GM18526 (cell line): ENCODE data around the gene CELA2A.
A peak's percentile ranks its signal among the peaks of the same experiment; 100 is the strongest.

Experiments used
- POLR2A ChIP-seq: IDR thresholded peaks from 3 replicates; pipeline ENCODE4 v1.6.1; 2011; ENCODE audit not compliant: insufficient read length; ENCODE audit errors: extremely low read depth

Gene CELA2A

DNA sequence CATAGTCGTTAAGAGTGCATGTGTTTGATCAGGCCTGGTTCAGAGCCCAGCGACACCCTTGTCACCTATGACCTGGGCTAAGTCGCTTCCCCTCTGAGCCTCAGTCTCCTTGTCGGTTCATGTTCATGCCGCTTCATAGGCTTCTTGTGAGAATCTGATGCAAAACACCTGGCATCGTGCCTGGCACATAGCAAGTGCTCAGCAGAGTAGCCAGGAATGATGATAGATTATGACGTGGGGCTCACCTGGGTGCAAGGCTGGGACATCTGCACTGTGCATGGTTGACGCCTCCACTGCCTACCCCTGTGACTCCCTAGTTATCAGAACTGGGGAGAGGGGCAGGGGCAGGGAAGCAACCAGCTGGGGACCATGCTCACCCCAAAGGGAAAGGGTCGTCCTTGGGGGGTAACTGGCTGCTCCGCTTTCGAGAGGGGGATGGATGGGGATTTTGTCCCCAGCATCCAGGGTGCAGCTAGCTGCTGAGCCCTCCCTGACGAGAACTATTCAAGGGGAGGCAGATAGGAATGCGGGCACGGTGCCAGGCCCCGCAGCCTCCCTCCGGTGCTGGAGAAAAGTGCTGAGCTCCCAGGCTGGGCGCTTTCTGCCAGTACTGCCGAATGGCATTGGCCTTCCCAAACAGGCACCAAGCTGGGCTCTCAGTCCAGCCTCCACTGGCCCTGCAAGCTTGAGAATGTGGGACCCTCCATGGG is 37.6 kb upstream of the CELA2A start:
- TF ChIP-seq POLR2A = no peak

DNA sequence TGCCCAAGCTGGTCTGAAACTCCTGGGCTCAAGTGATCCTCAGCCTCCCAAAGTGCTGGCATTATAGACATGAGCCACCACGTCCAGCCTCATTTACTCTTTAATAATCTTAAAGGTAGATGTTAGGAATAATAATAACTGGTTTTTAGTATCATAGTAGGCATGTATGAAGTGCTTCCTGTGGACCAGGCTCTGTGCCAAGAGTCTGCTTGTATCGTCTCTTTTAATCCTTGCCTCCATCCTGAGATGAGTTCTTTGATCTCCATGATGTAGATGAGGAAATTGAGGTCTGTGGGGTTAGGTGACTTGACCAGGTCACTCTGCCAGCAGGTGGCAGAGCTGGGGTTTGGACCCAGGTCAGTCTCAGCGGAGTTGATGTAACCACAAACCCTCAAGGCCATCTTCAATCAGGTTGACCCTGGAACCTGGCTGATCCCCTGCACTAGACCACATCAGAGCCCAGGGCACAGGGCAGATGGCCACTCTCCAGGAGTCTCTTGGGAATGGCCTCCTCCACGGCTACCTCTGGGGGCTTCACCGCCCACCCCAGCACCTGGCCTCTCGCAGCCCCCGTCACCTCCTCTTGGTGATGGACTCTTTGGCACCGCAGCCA is 35.6 kb upstream of the CELA2A start:
- TF ChIP-seq POLR2A = no peak

DNA sequence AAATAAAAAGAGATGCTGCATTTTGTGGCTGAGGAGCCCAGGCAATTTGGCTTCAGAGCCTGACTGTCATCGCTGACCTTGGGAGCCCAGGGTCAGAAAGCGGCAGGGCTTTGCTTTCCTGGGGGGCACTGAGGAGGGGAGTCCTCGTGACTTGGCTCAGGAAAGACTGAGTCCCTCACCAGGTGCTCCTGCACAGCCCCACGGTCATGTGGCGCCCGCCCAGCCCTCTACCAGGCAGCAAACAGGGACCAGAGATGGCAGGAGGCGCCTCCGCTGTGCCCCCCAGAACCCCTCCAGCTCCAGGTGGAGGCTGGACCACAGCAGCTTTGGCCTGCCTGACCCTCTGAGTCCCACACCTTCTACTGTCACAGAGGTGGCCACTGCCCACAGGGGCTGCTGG is 33.7 kb upstream of the CELA2A start:
- TF ChIP-seq POLR2A = no peak

DNA sequence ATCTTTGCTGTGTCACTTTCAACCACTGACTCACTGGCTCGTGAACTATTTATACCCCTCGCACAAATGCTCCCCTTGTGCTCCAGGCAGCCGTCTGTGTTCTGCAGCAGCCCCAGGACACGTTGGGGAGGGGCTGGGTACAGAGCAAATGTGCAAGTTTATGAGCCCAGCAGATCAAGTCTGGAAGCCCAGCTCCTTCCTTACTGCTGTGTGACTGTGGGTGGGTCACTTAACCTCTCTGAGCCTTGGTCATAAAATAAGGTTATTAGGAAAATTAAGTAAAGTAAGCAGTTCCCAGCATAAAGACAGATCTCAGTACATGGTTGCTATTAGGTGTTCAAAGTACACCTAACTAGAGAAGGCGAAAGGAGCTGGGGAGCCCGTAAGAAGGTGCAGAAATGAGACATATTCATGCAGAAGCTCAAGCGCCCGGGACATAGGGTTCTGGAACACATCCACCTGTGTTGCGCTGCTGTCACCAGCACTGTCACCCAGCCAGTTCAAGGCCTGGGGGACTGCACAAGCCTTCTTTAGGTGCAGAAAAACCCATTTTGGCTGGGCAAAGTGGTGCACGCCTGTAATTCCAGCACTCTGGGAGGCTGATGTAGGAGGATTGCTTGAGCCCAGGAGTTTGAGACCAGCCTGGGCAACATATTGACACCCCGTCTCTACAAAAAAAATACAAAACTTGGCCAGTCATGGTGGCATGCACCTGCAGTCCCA is 33.0 kb upstream of the CELA2A start:
- no peak for TF ChIP-seq POLR2A

DNA sequence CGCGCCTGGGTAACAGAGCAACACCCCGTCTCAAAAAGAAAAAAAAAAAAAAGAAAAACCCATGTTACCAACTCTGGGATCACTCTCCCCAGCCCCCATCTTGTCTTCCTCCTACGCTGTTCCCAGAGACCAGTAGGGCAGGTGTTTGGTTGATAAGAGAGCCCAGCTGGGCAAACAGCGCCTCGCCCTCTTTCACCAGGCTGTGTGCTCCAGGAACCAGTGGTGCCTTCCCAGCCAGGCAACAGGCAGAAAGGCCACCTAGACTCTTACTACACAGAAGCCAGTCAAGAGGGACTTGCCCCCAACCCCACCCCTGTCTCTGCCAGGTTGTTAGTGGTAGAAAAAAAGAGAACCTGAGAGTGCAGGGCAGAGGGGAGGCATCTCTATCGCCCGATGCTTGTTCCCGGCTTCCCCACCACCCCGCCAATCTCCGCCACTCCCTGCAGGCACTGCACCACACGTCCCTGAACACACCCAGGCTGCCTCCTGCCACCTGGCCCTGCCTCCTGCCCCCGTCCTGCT is 32.3 kb upstream of the CELA2A start:
- no peak for TF ChIP-seq POLR2A

DNA sequence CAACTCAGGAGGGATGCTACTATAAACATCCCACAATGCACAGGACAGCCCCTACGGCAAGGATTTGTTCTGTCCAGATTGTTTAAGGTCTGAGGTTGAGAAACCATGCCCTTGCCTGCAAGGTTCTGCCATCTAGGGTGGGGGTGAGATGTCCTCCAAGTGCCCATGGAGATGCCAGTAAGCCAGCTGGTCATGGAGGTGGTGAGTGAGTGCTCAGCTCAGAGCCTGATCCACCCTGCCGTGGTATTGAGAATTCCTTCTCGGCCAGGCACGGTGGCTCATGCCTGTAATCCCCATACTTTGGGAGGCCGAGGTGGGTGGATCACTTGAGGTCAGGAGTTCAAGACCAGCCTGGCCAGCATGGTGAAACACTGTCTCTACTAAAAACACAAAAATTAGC is 31.6 kb upstream of the CELA2A start:
- TF ChIP-seq POLR2A = no peak

DNA sequence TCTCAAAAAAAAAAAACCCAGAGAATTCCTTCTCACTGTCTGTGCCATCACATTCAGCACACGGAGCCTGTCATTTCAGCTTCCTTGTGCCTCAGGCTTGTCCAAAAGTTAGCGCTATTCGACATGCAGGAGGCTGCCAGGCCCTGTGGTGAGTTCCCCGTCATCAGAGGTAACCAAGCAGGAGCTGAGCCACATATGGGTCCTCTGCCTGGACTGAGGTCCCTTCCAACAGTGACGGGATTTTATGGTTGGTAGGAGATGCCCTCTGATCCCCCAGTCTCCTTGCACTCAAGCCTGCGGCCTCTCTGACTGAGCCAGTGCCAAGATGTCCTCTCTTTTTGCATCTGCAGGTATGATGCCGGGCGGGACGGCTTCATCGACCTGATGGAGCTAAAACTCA is 31.0 kb upstream of the CELA2A start:
- TF ChIP-seq POLR2A = no peak

DNA sequence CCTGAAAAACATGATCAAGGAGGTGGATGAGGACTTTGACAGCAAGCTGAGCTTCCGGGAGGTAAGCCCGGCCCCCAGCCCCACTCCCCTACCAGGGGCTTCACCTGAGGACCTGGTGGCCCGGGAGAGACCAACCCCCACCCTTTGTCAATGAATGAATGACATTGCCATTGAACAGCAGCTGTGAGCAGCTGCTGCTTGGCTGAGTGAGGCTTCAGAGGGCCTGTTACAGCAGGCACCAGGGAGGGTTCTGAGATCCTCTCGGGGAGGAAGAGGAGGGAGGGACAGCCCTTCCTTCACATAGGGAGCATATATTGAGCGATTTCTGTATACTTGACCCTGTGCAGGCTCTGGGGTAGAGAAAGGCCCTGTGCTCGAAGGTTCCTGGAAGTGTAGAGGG is 30.6 kb upstream of the CELA2A start:
- no peak for TF ChIP-seq POLR2A

DNA sequence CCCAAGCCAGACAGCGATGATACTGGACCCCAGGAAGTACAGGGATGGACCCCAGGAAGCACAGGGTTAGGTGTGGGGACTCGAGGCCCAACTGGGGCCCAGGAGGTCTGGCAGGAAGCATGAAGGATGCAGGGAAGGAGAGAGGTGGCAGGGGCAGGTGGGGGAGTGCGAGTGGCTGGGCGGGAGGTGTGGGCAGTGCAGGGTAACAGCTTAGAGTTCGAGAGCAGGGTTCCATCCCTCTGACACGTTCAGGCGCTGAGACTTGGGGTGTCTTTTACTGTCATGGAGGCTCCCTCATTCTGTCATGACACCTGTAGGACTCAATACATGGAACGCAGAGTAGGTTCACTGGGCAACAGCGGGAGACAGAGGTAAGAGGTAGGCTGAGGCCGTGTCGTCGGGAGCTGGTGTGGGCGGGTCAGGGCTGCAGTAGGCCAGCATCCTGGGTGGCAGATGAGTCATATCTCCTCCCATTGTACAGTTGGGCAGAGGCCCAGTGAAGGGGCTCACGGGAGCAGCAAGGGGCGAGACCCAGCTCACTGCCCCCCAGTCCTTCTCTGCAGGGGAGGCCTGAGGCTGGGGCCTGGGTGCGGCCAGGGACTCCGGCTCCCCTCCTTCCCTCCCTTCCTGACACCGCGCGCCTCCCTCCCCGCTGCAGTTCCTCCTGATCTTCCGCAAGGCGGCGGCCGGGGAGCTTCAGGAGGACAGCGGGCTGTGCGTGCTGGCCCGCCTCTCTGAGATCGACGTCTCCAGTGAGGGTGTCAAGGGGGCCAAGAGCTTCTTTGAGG is 29.8 kb upstream of the CELA2A start:
- TF ChIP-seq POLR2A = no peak

DNA sequence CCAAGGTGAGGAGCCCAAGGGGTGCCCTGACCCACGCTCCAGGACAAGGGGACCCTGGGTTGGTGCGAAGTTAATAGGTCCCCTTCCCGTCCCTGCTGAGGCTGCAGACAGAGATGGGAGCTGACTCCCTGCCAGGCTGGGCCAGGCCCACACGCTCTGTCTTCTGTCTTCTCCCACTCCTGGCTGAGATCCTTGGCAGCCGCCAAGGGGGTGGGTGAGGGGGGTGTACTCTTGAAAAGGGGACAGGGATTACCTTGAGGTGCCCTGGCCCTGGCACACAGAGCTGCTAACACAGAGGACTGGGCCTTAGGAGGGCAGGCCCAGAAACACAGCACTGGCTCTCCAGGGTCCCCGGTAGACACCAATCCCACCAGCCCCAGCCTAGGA is 29.3 kb upstream of the CELA2A start:
- TF ChIP-seq POLR2A = no peak

DNA sequence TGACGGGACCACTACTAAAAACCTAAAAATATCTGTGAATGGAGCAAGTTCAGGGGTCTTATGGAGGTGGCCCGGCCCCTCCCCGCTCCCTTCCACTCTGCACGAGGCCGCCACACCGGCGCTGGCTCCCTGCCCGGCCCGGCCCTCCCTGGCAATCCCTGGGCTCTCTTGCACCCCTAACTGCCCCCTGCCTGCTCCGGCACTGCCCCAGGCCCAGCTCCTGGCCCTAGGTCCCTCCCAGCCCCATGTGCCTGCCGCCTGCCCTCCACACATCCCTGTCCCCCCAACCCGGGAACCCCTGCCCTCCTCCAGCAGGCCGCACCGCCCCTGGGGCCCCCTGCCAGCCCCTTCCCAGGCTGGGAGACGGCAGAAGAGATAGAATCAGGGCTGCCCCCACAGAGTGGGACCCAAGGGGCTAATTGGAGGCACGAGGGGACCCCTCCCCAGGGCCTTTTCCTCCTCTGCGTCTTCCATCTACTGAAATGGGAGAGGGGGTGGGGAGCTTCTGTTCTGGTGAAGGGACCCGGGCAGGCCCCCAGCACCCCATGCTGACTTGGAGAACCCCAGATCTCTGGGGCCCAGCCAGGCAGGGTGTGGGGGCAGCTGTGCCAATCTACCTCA is 27.6 kb upstream of the CELA2A start:
- no peak for TF ChIP-seq POLR2A

DNA sequence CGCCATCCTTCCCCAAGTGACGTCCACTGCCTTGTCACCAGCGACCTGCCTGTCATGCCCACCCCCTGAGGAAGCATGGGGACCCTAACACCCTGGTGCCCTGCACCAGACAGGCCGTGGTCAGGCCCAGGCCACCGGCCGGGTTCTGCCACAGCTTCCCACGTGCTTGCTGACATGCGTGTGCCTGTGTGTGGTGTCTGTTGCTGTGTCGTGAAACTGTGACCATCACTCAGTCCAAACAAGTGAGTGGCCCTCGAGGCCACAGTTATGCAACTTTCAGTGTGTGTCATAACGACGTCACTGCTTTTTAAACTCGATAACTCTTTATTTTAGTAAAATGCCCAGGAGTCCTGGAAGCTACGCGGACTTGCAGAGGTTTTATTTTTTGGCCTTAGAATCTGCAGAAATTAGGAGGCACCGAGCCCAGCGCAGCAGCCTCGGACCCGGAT is 26.8 kb upstream of the CELA2A start:
- TF ChIP-seq POLR2A = no peak

DNA sequence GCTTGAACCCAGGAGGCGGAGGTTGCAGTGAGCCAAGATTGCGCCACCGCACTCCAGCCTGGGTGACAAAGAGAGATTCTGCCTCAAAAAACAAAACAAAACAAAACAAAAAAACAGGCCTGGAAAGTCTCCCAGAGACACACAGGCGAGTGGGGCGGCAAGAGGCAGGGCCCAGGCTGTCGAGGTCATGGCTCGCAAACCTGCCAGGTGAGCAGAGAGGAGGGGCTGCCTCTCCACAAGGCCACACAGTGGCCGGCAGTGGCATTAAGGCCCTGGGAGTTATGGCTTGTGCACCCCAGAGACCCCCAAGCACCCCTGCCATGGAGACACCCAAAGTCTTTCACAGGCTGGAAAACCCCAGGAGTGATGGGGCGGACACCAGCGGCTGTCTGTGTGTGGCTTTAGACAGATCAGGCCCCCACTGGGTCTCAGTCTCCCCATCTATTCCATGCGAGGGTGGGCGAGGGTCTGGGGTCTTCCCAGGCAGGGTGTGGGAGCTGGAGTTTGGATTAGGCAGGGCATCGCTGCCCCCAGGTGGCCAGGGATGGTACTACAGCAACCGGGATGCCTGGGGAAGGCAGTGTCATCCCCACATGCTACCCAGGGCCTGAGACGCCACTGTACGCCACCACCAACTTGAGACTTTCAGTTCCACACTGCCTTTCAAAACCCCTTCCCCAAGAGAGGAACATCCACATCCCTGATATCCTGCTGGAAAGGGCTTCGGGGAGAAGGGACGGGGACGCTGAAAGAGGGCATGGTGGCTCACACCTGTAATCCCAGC is 25.6 kb upstream of the CELA2A start:
- TF ChIP-seq POLR2A = peak; percentile 5

DNA sequence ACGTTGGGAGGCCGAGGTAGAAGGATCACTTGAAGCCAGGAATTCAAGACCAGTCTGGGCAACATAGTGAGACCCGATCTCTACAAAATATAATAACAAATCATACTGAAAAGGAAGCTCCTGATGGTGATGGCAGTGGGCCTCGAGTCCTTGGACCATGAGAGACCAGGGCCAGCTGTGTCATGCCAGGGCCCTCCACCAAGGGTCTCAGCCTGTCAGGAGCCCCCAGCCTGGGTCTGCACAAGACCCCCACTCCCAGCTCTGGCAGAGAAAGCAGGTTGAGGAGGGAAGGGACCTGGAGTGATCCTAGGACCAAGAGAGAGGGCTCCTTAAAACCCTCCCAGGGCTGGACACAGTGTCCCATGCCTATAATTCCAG is 25.0 kb upstream of the CELA2A start:
- TF ChIP-seq POLR2A = no peak
